Retinal pigment epithelial cell (primary cell): Measurements from ENCODE around the gene FCRL5.

Experiments used
- DNase-seq: peaks from one replicate; pipeline ENCODE4 v3.0.0-alpha.2; 2010; ENCODE audit warnings: low read depth
- H3K4me3 ChIP-seq: 2 replicates; pipeline ENCODE4 v1.5.1; 2011; ENCODE audit warnings: mild to moderate bottlenecking, low read length, control low read depth, moderate library complexity
- TF ChIP-seq, protein P1 (sequence below): conservative IDR thresholded peaks from 2 replicates; pipeline ENCODE4 v1.5.1; 2011; ENCODE audit warnings: low read depth, low read length, control low read depth, inconsistent platforms

FCRL5 gene

DNA sequence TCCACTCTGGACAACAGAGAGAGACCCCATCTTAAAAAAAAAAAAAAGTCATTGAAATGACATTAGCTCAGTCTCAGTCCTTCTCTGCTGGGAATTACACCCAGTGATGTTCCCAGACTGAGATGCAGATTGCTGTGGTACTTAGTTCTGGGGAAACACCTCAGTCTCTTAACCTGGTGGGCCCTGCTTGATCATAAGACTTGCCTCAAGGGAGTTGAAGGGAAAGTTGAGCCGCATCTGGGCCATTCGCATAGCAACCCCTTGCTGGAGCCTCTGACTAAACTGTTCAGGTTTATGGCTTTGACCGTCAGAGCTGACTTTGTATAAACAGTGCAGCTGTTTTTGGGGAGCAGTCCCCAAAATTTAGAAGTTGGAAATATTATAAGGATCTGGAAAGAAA is 32.2 kb upstream of the FCRL5 start:
- DNase-seq = no peak
- TF ChIP-seq, protein P1, sequence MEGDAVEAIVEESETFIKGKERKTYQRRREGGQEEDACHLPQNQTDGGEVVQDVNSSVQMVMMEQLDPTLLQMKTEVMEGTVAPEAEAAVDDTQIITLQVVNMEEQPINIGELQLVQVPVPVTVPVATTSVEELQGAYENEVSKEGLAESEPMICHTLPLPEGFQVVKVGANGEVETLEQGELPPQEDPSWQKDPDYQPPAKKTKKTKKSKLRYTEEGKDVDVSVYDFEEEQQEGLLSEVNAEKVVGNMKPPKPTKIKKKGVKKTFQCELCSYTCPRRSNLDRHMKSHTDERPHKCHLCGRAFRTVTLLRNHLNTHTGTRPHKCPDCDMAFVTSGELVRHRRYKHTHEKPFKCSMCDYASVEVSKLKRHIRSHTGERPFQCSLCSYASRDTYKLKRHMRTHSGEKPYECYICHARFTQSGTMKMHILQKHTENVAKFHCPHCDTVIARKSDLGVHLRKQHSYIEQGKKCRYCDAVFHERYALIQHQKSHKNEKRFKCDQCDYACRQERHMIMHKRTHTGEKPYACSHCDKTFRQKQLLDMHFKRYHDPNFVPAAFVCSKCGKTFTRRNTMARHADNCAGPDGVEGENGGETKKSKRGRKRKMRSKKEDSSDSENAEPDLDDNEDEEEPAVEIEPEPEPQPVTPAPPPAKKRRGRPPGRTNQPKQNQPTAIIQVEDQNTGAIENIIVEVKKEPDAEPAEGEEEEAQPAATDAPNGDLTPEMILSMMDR = no peak
- H3K4me3 ChIP-seq = no peak overlapping the region

DNA sequence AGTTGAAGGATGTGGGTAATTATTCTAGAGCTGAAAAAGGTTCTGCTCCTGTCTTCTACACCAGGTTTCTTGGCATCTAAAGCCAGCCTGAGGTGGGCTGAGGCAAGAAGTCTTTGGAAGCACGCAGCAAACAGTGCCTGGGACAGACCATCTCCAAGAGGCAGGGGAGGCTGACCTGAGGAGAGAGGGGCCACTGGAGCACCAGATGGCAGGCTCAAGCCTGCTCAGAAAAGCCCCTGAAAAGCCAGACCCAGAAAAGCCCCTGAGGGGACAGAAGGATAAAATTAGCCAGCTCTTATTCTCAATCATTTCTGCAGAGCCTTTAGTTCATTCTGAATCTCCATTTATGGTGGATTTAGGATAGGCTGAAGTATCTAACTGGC is 28.5 kb upstream of the FCRL5 start:
- H3K4me3 ChIP-seq = no peak overlapping the region
- TF ChIP-seq, protein P1 = no peak
- no peak for DNase-seq

DNA sequence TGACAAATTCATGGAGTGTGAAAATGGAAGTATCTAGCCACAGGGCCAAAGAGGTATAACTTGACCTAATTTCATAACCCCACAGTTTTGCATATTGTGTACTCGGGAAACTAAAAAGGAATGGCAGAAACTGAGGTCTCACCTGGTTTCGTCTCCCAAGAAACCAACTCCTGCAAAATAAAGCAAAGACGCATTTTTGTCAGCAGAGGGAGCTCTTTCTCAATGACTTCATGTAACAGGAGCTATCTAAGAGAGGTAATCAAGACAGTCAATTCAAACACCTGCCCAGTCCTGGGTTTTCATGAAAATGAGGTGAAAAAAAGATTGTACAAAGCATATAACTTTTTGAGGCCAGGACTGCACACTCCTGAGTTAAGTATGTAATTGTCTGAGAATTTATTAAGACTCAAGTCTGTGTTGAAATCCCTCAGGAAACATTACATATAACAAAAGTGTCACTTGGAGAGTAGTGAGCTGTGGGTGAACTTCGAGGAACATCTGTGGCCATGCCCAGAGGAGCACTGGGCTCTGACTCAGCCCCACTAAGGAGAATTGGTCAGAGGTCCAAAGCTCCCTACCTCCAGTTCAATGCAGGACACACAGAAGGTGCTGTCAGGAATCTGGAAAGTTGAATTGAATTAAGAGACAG is 28.0 kb upstream of the FCRL5 start:
- H3K4me3 ChIP-seq = no peak overlapping the region
- TF ChIP-seq, protein P1 = peak; percentile 80
- peak; percentile 16 for DNase-seq

DNA sequence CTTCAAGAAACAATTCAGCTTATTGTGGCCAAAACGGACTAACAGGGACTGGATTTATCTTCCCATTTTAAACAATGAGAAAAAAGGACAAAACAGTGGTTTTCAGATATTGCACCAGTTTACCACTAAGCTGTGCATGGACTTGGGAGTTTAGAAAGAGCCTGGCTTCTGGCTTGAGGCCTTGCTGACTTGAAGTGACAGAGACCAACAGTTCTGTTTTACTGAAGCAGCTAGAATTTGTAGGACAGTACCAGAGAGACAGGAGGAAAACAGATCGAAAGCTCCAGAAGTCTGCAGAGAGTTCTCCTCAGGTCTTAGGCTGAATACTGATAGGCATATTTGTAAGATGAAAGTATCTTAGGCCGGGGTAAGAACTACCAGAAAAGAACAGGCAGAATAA is 25.1 kb upstream of the FCRL5 start:
- TF ChIP-seq, protein P1 = no peak
- no peak overlapping the region for H3K4me3 ChIP-seq
- no peak for DNase-seq

DNA sequence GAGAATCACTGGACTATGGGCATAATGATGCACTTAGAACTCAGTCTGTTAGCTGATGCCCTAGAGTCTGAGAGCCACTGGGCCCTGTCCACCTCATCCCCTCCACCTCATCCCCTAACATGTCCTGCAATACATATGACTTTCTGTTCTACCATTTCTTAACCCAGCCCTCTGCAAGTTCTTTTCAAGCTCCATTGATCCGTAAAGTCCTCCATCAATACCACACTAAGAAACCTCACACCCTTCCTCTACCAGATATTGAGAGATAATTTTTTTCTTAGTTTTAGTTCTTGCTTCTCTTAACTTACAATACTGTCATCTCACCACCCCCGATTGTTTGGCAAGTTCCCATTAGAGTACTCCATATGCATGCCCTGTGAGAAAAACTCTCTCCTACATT is 23.4 kb upstream of the FCRL5 start:
- H3K4me3 ChIP-seq = no peak overlapping the region
- TF ChIP-seq, protein P1 = no peak
- DNase-seq = no peak

DNA sequence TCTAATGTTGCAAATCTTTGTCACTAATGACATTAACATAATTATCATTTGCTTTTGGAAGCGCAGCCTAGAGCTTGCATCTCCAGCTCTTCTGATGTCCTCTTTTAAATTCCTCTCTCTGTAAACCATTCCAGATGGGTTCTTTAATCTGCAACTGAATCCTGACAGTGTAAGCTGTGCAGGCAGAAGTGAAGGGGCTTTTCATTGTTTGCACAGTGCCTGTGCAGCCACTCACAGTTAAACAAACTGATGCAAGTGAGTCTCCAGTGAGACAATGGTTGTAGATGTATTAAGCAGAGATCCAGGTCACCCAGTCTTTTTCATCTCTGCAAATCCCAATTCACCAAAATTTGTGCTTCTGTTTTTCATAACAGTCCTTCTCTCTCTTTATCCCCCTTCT is 22.5 kb upstream of the FCRL5 start:
- TF ChIP-seq, protein P1 = no peak
- DNase-seq = no peak
- no peak overlapping the region for H3K4me3 ChIP-seq

DNA sequence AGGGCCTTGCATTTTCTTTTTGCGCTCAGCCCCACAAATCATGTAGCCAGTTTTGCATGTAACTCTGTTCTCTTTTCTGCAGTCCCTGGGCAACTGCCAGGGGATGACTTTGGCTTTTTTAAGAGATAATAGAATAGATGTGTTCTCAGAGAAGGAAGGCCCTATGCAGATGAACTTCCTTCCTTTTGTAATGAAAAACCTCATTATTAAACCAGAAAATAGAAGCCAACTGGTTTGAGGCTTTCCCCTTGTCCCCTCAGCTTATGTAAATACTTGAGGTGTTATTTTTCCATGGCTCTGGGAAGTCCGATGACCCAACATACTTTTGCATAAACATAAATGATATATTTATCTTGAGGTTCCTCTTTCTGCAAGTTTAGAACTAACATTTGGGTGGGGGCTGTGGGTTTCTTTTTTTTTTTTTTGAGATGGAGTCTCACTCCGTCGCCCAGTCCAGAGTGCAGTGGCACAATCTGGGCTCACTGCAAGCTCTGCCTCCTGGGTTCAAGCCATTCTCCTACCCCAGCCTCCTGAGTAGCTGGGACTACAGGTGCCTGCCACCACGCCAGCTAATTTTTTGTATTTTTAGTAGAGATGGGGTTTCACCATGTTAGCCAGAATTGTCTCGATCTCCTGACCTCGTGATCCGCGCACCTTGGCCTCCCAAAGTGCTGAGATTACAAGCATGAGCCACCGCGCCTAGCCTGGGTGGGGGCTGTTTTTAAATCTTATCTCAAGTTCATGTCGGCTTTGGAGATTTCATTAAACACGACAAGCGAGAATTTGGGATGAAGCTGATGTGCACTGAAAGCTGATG is 14.4 kb upstream of the FCRL5 start:
- TF ChIP-seq, protein P1 = no peak
- H3K4me3 ChIP-seq = no peak overlapping the region
- DNase-seq = no peak
